HG02870 (cell line): Measurements from ENCODE around the gene FCGBP.
"Not testable (repeated sequence)": the region's sequence is repeated elsewhere in the genome, so short reads cannot be mapped to it uniquely, and the experiment has no call there.

Experiments
- ATAC-seq: cut with Tn5 transposase; IDR thresholded peaks from one replicate; pipeline ENCODE4 v1.9.1; 2021; ENCODE audit warnings: mild to moderate bottlenecking, moderate library complexity; ENCODE audit not compliant: unreplicated experiment

Gene FCGBP

GRCh38 chr19:39892506-39892902, 41.9 kb downstream of the FCGBP start:
- ATAC-seq = not testable (repeated sequence)

DNA sequence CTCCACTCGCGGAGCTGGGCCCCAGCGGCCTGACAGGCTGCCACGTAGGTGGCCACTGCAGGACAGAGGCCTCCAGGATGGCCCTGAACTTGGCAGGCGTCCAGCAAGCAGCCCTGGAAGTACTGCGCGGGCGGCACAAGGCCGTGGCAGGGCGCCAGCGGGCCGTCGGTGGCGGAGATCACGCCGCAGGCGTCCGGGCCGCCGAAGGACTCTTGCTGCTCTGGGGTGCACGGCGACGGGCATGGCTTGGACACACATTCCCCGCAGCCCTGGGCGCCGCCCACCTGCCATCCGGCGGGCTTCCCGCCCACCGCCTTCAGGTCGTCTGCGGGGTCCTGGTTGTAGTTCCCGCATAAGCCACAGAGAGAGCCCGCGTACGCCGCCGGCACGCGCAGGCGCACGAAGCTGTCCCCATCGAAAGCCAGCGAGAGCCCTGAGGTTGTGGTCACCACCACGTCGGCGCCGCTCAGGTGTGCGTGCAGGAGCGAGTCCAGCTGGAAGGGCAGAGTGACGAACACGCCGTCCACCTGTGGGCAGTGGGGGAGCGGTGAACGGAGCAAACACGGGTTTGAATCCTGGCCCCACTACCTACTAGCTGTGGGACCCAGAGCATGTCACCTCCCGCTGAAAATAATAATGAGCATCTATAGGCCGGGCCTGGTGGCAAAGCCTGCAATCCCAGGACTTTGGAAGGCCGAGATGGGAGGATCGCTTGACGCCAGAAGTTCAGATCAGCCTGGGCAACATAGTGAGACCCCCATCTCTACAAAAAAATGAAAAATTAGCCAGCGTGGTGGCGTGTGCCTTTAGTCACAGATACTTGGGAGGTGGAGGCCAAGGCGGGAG, 42.6 kb downstream of the FCGBP start:
- not testable (repeated sequence) for ATAC-seq

GRCh38 chr19:39890755-39891551, 43.5 kb downstream of the FCGBP start:
- no peak for ATAC-seq

DNA sequence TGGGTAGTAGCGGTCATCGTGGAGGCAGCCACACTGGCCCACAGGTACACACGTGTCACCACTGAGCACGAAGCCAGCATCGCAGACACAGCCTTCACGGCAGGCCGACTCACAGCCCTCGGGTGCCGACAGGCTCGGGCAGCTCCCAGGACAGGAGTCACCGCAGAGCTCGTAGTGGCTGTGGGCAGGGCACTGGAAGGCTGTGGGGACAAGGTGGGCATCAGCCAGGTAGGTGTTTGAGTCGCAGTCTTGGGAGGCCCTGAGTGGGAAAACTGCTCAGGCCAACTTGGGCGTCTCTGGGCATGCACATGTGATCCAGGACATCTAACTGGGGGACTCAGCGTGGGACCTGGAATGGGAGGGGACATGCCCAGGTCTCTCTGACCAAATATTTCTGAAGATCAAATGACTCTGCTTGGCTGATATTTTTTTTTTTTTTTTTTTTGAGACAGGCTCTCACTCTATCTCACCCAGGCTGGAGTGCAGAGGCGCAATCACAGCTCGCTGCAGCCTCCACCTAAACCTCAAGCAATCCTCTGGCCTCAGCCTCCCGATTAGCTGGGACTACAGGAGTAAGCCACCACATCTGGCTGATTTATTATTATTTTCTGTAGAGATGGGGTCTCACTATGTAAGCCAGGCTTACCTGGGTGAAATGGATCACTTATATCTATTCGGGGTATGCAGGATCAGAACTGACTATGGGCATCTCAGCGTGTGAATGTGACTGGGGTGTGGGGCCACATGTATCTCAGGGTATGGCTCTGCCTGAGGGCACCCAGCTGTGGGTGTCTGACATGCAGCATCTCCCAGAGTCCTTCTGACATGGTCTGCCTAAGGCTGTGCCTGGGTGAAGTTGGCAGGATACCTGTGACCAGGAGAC, 44.3 kb downstream of the FCGBP start:
- not testable (repeated sequence) for ATAC-seq

DNA sequence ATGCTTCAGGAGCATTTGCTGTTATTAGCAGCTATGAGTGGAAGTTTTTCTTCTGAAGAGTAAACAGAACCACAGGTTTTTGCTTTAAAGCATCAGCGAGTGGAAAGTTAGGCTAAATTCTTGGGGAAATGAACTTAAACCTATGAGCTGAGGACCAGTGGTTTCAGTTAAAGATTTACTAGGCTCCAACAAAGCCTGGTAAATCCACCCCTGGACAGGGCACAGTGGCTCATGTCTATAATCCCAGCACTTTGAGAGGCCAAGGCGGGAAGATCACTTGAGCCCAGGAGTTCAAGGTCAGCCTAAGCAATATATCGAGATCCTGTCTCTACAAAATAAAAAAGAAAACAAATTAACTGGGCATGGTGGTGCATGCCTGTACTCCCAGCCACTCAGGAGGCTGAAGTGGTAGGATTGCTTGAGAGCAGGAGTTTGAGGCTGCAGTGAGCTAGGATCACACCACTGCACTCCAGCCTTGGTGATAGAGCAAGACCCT, 46.9 kb downstream of the FCGBP start:
- not testable (repeated sequence) for ATAC-seq

- ATAC-seq = not testable (repeated sequence)
These were observed 48.4 kb downstream of the FCGBP start for GRCh38 chr19:39885821-39886554.

DNA sequence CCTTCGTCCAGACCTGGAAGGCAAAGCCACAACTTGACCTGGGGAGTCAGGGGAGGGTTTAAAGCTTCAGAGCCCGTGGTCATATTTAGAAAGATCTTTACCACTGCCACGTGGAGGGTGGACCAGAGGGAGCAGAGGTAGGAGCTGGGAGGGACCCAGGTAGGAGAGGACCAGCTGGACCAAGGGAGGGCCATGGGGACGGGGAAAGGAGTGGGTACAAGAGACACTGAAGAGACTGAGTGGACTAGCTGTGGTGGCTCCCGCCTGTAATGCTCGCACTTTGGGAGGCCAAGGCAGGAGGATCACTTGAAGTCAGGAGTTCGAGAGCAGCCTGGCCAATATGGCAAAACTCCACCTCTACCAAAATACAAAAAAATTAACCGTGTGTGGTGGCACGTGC, 49.7 kb downstream of the FCGBP start:
- not testable (repeated sequence) for ATAC-seq
